ENCODE results near the gene ZBTB18. TPM values are rescaled to one million over a fixed set of nuclear protein-coding genes. Genes with fewer than 3 reads are reported as not detected.
"Not testable (repeated sequence)": the region's sequence is repeated elsewhere in the genome, so short reads cannot be mapped to it uniquely, and the experiment has no call there.

ZBTB18 gene
- total RNA-seq, 2 experiments from 2014 or later: 4.7 to 5.1 TPM

GRCh38 chr1:244046254-244046653 is 4.8 kb upstream of the ZBTB18 start:
- peaks cover 37% of the 10 kb centered on the region for H3K4me1 Mint-ChIP-seq (ENCODE audit: low read depth)
- CTCF ChIA-PET: interaction anchor here (0.6 kb wide), 1 partner anchor 702 kb away, joined by 3 read pairs; no protein-coding TSS in a partner anchor
- intact Hi-C loops (cut with micrococcal nuclease): loop anchor here (2.0 to 10.0 kb wide), 4 partner anchors 226 to 701 kb away; no protein-coding TSS in a partner anchor
- H3K9me3 Mint-ChIP-seq, H3K4me3 Mint-ChIP-seq, H3K36me3 Mint-ChIP-seq, DNase-seq, H3K27me3 Mint-ChIP-seq, H3K27ac Mint-ChIP-seq, POLR2A ChIA-PET: not testable (repeated sequence)

GRCh38 chr1:244046907-244047611 is 4.0 kb upstream of the ZBTB18 start:
- no peak for DNase-seq
- no peaks in the 10 kb centered on the region for H3K27me3 Mint-ChIP-seq
- no peaks in the 10 kb centered on the region for H3K9me3 Mint-ChIP-seq
- POLR2A ChIA-PET: interaction anchor here (0.7 to 0.9 kb wide), 2 partner anchors 23 to 199 kb away, joined by 3 read pairs; no protein-coding TSS in a partner anchor
- peak overlapping the region; percentile 97 for H3K27ac Mint-ChIP-seq
- no peaks in the 10 kb centered on the region for H3K36me3 Mint-ChIP-seq
- peak overlapping the region; percentile 94 for H3K4me3 Mint-ChIP-seq
- intact Hi-C loops (cut with micrococcal nuclease): loop anchor here (1.0 to 10.0 kb wide), 5 partner anchors 225 to 702 kb away; no protein-coding TSS in a partner anchor
- H3K4me1 Mint-ChIP-seq (ENCODE audit: low read depth): peaks cover 41% of the 10 kb centered on the region
- CTCF ChIA-PET: interaction anchor here (0.6 kb wide), 1 partner anchor 18 kb away, joined by 3 read pairs; no protein-coding TSS in a partner anchor

DNA sequence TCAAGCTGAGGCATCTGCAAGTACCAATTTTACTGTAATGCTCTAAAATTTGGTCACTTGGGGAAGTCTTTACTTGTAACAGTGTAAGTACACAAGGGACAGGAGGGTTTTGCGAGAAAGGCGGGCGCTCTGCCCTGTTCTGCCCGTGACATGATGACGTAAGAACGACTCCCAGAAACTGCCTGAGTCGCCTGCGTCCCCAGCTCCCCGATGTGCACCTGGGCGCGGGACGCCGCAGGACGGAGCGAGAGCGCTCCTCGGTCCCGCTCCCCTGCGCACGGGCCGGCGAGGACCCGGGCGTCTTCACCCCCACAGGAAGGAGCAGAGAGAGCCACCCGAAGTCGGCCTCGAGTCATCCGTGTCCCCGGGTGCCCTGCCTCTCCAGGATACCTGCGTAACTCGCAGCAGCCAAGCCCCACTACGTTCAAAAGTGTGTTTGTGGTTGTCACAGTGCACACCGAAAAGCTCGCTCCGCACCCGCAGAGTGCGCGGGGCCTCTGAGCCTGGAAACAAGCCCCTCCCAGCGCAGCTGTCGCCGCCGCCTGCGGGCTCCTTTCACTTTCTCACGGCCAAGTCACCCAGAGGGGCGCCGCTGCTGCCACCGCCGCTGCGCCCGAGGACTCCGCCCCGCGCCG is 3.3 kb upstream of the ZBTB18 start:
- Mint-ChIP-seq H3K4me1 (ENCODE audit: low read depth) (peaks cover 41% of the 10 kb centered on the region), H3K27ac (peak overlapping the region; percentile 97), H3K4me3 (peak overlapping the region; percentile 94), H3K9me3 (no peaks in the 10 kb centered on the region), H3K27me3 (no peaks in the 10 kb centered on the region), H3K36me3 (no peaks in the 10 kb centered on the region)
- intact Hi-C loops (cut with micrococcal nuclease): loop anchor here (1.0 to 10.0 kb wide), 12 partner anchors 28 to 792 kb away; partner anchors contain the start of genes AKT3, CEP170 and COX20
- ChIA-PET POLR2A (interaction anchor here (0.5 to 0.9 kb wide), 4 partner anchors 23 to 275 kb away, joined by 3 read pairs; no protein-coding TSS in a partner anchor), CTCF (interaction anchor here (0.6 kb wide), 1 partner anchor 18 kb away, joined by 3 read pairs; no protein-coding TSS in a partner anchor)
- no peak for DNase-seq

DNA sequence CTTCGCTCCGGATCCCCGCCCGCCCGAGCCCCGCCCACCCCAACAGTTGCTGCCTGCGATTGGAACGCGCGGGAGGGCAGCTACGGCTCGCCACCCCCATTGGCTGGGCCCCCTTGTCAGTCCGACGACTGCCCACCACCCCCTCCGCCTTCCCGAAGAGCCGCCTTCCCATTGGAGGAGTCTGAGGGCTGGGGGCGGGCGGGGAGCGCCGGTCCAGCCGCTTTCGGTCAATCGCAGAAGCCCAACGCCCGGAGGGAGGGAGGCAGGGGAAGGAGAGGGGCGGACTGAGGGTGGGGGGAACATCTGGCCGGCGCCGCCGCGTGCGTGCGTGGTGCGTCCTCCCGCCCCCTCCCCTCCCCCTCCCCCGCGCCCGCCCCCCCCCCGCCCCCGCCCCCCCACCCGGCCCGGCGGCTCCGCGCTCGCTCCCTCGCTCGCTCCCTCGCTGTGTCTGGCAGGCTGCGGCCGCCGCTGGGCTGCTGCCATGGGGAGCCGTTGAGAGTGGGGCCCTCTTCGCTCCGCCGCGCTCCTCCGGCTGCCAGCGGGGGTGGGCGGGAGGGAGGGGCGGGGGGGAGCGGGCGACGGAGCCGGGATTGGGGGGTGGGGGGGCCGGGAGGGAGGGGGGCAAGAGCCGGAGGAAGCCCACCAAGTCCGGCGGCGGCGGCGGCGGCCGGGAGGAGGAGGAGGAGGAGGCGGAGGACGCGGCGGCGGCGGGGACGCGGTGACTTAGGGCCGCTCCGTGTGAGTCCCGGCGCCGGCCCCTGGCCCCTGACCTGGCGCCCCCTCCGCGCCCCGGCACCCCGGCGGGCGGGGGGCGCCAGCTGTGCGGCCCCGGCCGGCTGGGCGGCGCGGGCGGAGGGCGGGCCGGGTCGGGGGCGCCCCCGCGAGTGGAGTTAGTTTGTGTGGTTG is 2.6 kb upstream of the ZBTB18 start:
- peak overlapping the region; percentile 97 for H3K27ac Mint-ChIP-seq
- CTCF ChIA-PET: interaction anchor here (1.1 kb wide), 1 partner anchor 251 kb away, joined by 3 read pairs; no protein-coding TSS in a partner anchor

GRCh38 chr1:244049162-244050013 is 1.7 kb upstream of the ZBTB18 start:
- intact Hi-C loops (cut with micrococcal nuclease): loop anchor here (5.0 to 10.0 kb wide), 3 partner anchors 223 to 705 kb away; no protein-coding TSS in a partner anchor
- Mint-ChIP-seq H3K36me3 (no peaks in the 10 kb centered on the region), H3K27me3 (no peaks in the 10 kb centered on the region), H3K4me3 (peak overlapping the region; percentile 88), H3K9me3 (no peaks in the 10 kb centered on the region), H3K27ac (peak overlapping the region; percentile 81), H3K4me1 (ENCODE audit: low read depth) (peaks cover 41% of the 10 kb centered on the region)
- DNase-seq: peak; percentile 53
- ChIA-PET POLR2A (interaction anchor here (0.7 to 1.0 kb wide), 2 partner anchors 25 to 259 kb away, joined by 3 read pairs; no protein-coding TSS in a partner anchor), CTCF (interaction anchor here (1.1 kb wide), 1 partner anchor 250 kb away, joined by 3 read pairs; no protein-coding TSS in a partner anchor)

More for the DNA sequence above, 2.6 kb upstream of the ZBTB18 start:
- DNase-seq: peak; percentile 98
- Mint-ChIP-seq H3K27me3 (no peaks in the 10 kb centered on the region), H3K9me3 (no peaks in the 10 kb centered on the region), H3K4me1 (ENCODE audit: low read depth) (peaks cover 41% of the 10 kb centered on the region), H3K4me3 (peak overlapping the region; percentile 94), H3K36me3 (no peaks in the 10 kb centered on the region)
- intact Hi-C loops (cut with micrococcal nuclease): loop anchor here (1.0 to 10.0 kb wide), 10 partner anchors 27 to 793 kb away; partner anchors contain the start of genes AKT3, CEP170 and COX20
- POLR2A ChIA-PET: interaction anchor here (0.5 to 1.0 kb wide), 5 partner anchors 22 to 274 kb away, joined by 3 read pairs; no protein-coding TSS in a partner anchor

DNA sequence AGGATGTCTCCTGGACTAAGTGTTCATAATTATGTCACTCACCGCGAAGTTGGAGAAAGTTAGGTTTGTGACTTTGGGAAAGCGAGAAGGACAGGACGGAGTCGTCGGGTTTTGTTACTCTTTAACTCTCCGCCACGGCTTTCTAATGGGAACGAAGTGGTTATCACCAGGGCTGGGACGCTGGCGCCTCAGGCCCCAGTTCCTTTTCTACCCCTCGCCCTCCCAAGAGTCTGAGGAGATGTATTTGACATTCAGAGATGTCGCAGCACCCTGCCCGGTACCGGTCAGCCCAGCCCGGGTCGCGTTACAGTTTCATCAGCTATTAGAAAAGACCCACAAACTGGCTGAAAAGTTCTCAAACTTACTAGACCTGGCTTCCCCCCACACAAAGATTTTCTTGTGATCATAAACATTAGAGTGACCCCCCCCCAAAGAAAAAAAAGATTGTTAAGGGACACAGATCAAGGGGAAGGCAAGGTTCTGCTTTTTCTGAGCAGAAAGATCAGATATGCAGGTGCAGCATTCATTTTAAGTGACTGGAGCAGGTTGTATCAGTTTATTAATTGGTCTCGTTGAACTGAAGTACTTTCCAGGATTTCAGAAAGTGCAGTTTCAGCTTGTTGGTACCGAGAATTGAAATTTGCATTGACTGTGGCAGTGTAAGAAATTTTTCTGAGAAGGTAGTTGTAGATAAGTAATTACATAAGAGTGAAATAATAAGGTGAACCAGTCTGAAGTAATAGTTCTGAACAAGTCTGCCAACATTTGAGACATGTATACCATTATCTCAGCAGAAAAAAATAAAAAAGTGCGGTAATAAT is 859 bp upstream of the ZBTB18 start:
- ChIA-PET CTCF (no interaction called here), POLR2A (interaction anchor here (1.1 kb wide), 1 partner anchor 11 kb away, joined by 3 read pairs; no protein-coding TSS in a partner anchor)
- DNase-seq: no peak
- H3K27me3 Mint-ChIP-seq: no peaks in the 10 kb centered on the region
- H3K4me1 Mint-ChIP-seq (ENCODE audit: low read depth): peaks cover 41% of the 10 kb centered on the region
- H3K27ac Mint-ChIP-seq: peak overlapping the region; percentile 81
- peak overlapping the region; percentile 88 for H3K4me3 Mint-ChIP-seq
- no peaks in the 10 kb centered on the region for H3K9me3 Mint-ChIP-seq
- no peaks in the 10 kb centered on the region for H3K36me3 Mint-ChIP-seq
- intact Hi-C loops (cut with micrococcal nuclease): no loop called here

DNA sequence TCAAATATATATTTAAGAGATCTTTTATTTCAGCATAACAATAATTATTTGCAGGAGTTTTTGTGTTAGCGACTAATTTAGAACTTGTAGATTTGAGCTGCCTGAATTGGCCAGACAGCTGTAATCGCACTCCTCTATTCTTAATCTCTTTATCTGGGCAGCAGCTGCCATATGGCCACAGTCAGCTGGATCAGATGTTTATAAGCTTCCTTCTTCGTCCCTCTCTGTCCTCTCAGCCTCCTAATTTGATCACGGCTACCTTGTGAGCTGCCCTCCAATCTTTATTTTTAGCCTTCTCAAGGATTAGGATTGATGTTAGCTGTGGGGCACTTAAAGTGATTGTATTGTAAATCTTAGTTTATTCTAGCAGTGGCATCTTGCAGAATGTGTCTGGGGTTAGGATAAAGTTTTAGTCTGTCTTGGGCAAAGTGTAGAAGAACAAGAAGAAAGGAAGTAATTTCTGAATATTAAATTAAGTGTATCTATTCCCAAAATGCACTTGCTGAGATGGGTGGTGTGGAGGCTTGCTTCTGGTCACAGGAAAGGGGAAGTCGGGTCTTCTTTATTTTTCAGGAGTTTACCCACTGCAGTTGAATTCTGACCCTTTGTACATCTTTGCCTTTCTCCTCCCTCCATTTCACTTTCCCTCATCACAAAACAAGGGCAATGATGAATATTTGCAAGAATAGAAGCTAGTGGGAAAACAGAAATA is 1.1 kb downstream of the ZBTB18 start:
- H3K27ac Mint-ChIP-seq: no peak overlapping the region
- intact Hi-C loops (cut with micrococcal nuclease): no loop called here
- ChIA-PET CTCF (interaction anchor here (1.1 kb wide), 1 partner anchor 25 kb away, joined by 3 read pairs; no protein-coding TSS in a partner anchor), POLR2A (interaction anchor here (0.7 kb wide), 1 partner anchor 64 kb away, joined by 3 read pairs; no protein-coding TSS in a partner anchor)
- no peak for DNase-seq
- H3K4me1 Mint-ChIP-seq (ENCODE audit: low read depth): peaks cover 29% of the 10 kb centered on the region
- no peaks in the 10 kb centered on the region for H3K9me3 Mint-ChIP-seq
- peaks cover 5% of the 10 kb centered on the region for H3K36me3 Mint-ChIP-seq
- H3K27me3 Mint-ChIP-seq: no peaks in the 10 kb centered on the region
- H3K4me3 Mint-ChIP-seq: no peak overlapping the region

GRCh38 chr1:244052728-244053312 is 1.7 kb downstream of the ZBTB18 start:
- Mint-ChIP-seq H3K4me3 (no peak overlapping the region), H3K36me3 (peaks cover 5% of the 10 kb centered on the region), H3K9me3 (no peaks in the 10 kb centered on the region), H3K27ac (no peak overlapping the region), H3K27me3 (no peaks in the 10 kb centered on the region), H3K4me1 (ENCODE audit: low read depth) (peaks cover 26% of the 10 kb centered on the region)
- CTCF ChIA-PET: no interaction called here
- no peak for DNase-seq
- intact Hi-C loops (cut with micrococcal nuclease): no loop called here
- POLR2A ChIA-PET: no interaction called here

DNA sequence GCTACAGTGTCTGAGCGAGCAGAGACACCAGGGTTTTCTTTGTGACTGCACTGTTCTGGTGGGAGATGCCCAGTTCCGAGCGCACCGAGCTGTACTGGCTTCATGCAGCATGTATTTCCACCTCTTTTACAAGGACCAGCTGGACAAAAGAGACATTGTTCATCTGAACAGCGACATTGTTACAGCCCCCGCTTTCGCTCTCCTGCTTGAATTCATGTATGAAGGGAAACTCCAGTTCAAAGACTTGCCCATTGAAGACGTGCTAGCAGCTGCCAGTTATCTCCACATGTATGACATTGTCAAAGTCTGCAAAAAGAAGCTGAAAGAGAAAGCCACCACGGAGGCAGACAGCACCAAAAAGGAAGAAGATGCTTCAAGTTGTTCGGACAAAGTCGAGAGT is 2.7 kb downstream of the ZBTB18 start:
- CTCF ChIA-PET: no interaction called here
- H3K4me1 Mint-ChIP-seq (ENCODE audit: low read depth): peaks cover 26% of the 10 kb centered on the region
- POLR2A ChIA-PET: no interaction called here

More for the DNA sequence above, 2.7 kb downstream of the ZBTB18 start:
- H3K27ac Mint-ChIP-seq: no peak overlapping the region
- DNase-seq: no peak
- H3K9me3 Mint-ChIP-seq: no peaks in the 10 kb centered on the region
- H3K27me3 Mint-ChIP-seq: no peaks in the 10 kb centered on the region
- peaks cover 5% of the 10 kb centered on the region for H3K36me3 Mint-ChIP-seq
- H3K4me3 Mint-ChIP-seq: no peak overlapping the region
- intact Hi-C loops (cut with micrococcal nuclease): no loop called here
